ENCODE measurements around the gene OXER1. TPM values are rescaled to one million over a fixed set of nuclear protein-coding genes. Genes with fewer than 3 reads are reported as not detected.

Gene OXER1
- polyA plus RNA-seq, 1 experiment: 0.27 TPM

- CTCF ChIA-PET: no interaction called here
Measured at GRCh38 chr2:42762155-42762554, 1.8 kb downstream of the OXER1 start.

GRCh38 chr2:42761554-42761953 lies 2.4 kb downstream of the OXER1 start:
- ChIA-PET POLR2A (no interaction called here), CTCF (no interaction called here)
- TF ChIP-seq CTCF (IDR thresholded peaks at IDR 0.05; ENCODE audit: low read depth, low read length): no peak
- no peak overlapping the region for H3K27ac ChIP-seq (ENCODE audit: low read depth, low read length)
- DNase-seq (ENCODE audit: low read depth, low spot score): no peak
- H3K27me3 ChIP-seq (ENCODE audit: control insufficient read depth, insufficient read depth, low read length): no peaks in the 10 kb centered on the region
- no peak overlapping the region for H3K4me3 ChIP-seq (ENCODE audit: low read depth, low read length)
- H3K9me3 ChIP-seq (ENCODE audit: control insufficient read depth, insufficient read depth, low read length): no peaks in the 10 kb centered on the region; the same call in 1 of the 2 replicates

More at GRCh38 chr2:42762155-42762554, 1.8 kb downstream of the OXER1 start:
- no peak for DNase-seq (ENCODE audit: low read depth, low spot score)
- no peak for TF ChIP-seq CTCF (IDR thresholded peaks at IDR 0.05; ENCODE audit: low read depth, low read length)
- H3K4me3 ChIP-seq (ENCODE audit: low read depth, low read length): no peak overlapping the region
- no peak overlapping the region for H3K27ac ChIP-seq (ENCODE audit: low read depth, low read length)
- H3K27me3 ChIP-seq (ENCODE audit: control insufficient read depth, insufficient read depth, low read length): no peaks in the 10 kb centered on the region
- POLR2A ChIA-PET: no interaction called here
- no peaks in the 10 kb centered on the region; the same call in 1 of the 2 replicates for H3K9me3 ChIP-seq (ENCODE audit: control insufficient read depth, insufficient read depth, low read length)

- no peak for TF ChIP-seq CTCF (IDR thresholded peaks at IDR 0.05; ENCODE audit: low read depth, low read length)
- Histone ChIP-seq H3K9me3 (ENCODE audit: control insufficient read depth, insufficient read depth, low read length) (no peaks in the 10 kb centered on the region; the same call in 1 of the 2 replicates), H3K4me3 (ENCODE audit: low read depth, low read length) (no peak overlapping the region), H3K27me3 (ENCODE audit: control insufficient read depth, insufficient read depth, low read length) (no peaks in the 10 kb centered on the region), H3K27ac (ENCODE audit: low read depth, low read length) (no peak overlapping the region)
- no peak for DNase-seq (ENCODE audit: low read depth, low spot score)
- ChIA-PET CTCF (no interaction called here), POLR2A (no interaction called here)
Measured at GRCh38 chr2:42758751-42759150, 5.2 kb downstream of the OXER1 start.

- CTCF ChIA-PET: no interaction called here
Measured at GRCh38 chr2:42757981-42758740, 5.8 kb downstream of the OXER1 start.

More at GRCh38 chr2:42757981-42758740, 5.8 kb downstream of the OXER1 start:
- Histone ChIP-seq H3K27me3 (ENCODE audit: control insufficient read depth, insufficient read depth, low read length) (no peaks in the 10 kb centered on the region), H3K4me3 (ENCODE audit: low read depth, low read length) (no peak overlapping the region), H3K27ac (ENCODE audit: low read depth, low read length) (no peak overlapping the region), H3K9me3 (ENCODE audit: control insufficient read depth, insufficient read depth, low read length) (no peaks in the 10 kb centered on the region; the same call in 1 of the 2 replicates)
- POLR2A ChIA-PET: no interaction called here
- DNase-seq (ENCODE audit: low read depth, low spot score): no peak
- TF ChIP-seq CTCF (IDR thresholded peaks at IDR 0.05; ENCODE audit: low read depth, low read length): no peak

All from AG04450 (cell line).